Upper lobe of left lung (tissue), 4 donors: ENCODE results near the gene NAGLU.

Source experiments
- CTCF ChIP-seq, 6 experiments: fragments of 450-650 bp in 4 of 6; fragments of 200-600 bp in 2 of 6; sonication (generic) in 2 of 6; IDR thresholded peaks; one replicate each; pipeline ENCODE4 v1.5.1; 2016 to 2019; ENCODE audit warnings: antibody characterized with exemption in 6 of 6
- EP300 ChIP-seq, 4 donors: sonication (generic); formaldehyde crosslinking; IDR thresholded peaks; one replicate each; pipeline ENCODE4 v1.5.1; 2017; ENCODE audit warnings: antibody characterized with exemption in 4 of 4, control low read depth in 2 of 4
- POLR2AphosphoS5 ChIP-seq, 2 donors: sonication (generic); formaldehyde crosslinking; IDR thresholded peaks; one replicate each; pipeline ENCODE4 v1.5.1; 2017; ENCODE audit warnings: antibody characterized with exemption in 2 of 2

DNA sequence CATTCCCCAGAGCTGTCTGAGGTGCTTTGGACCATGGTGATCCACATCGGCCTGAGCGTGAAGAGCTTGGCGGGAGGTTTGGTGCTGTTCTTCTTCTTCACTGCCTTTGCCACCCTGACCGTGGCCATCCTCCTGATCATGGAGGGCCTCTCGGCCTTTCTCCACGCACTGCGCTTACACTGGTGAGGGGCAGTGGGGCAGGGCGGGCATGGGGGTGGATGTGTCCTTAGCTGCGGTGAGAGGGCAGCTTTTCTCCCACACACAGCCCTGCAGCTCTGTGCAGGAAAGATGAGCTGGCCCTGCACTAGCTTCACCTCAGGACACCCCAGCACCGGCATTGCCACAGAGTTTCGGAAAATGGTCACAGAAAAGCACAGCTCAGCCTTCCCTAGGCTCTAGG is 21.8 kb upstream of the NAGLU start:
- TF ChIP-seq EP300 (IDR thresholded peaks at IDR 0.05) = no peak
- no peak for TF ChIP-seq CTCF (IDR thresholded peaks at IDR 0.05)
- no peak for TF ChIP-seq POLR2AphosphoS5 (IDR thresholded peaks at IDR 0.05)
